MM.1S (cell line): ENCODE results near the gene TULP4.

Source experiments
- CTCF ChIP-seq: fragments of 300-600 bp; sonication (generic); IDR thresholded peaks from 2 replicates; pipeline ENCODE4 v1.5.1; 2016; ENCODE audit warnings: antibody characterized with exemption, low read length, mixed read lengths
- EZH2 ChIP-seq: fragments of 300-600 bp; sonication (generic); optimal IDR thresholded peaks from 2 replicates; pipeline ENCODE3; 2017; ENCODE audit warnings: low read depth, mild to moderate bottlenecking, antibody characterized with exemption, low read length, mixed read lengths
- EZH2phosphoT487 ChIP-seq: fragments of 300-600 bp; sonication (generic); IDR thresholded peaks from 2 replicates; pipeline ENCODE4 v1.6.1; 2018; ENCODE audit warnings: antibody characterized with exemption, low read length

GRCh38 chr6:158408013-158408412, 95.7 kb downstream of the TULP4 start:
- no peak for TF ChIP-seq CTCF
- no peak for TF ChIP-seq EZH2
- no peak for TF ChIP-seq EZH2phosphoT487
